AG09309 (cell line): ENCODE measurements around the gene SRRM5.

ENCODE experiments used
- DNase-seq: peaks from one replicate; pipeline ENCODE4 v3.0.0-alpha.2; 2010; ENCODE audit warnings: low read depth
- H3K4me3 ChIP-seq: 2 replicates; pipeline ENCODE4 v1.5.1; 2011; ENCODE audit warnings: mild to moderate bottlenecking, low read depth, low read length, moderate library complexity; ENCODE audit not compliant: control insufficient read depth
- CTCF ChIP-seq: IDR thresholded peaks from 2 replicates; pipeline ENCODE4 v1.5.1; 2011; ENCODE audit warnings: mild to moderate bottlenecking, low read depth, low read length, inconsistent platforms; ENCODE audit not compliant: insufficient read depth, control insufficient read depth; ENCODE audit errors: missing control alignments

Gene SRRM5

GRCh38 chr19:43656436-43656835, 44.5 kb downstream of the SRRM5 start:
- no peak for TF ChIP-seq CTCF
- H3K4me3 ChIP-seq: no peak overlapping the region
- no peak for DNase-seq

GRCh38 chr19:43658001-43658400, 46.1 kb downstream of the SRRM5 start:
- no peak overlapping the region for H3K4me3 ChIP-seq
- no peak for DNase-seq
- TF ChIP-seq CTCF: no peak

DNA sequence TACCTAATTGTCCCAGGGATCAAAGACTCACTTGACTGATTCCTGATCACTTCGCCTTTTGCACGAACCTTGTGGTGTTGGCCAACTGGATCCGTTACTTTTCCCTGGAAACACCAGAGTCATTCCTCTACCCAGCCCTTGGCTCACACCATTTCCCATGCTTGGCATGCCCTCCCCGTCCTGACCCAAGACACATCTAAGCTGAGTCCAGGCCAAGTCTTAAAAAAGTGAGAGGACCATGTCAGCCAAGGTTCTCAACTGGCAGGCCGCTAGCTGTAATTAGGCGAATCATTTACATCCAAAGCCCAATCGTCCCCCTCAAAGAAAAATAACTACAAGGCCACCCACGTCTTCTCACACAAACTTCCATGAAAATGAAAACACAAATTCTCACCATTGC, 46.6 kb downstream of the SRRM5 start:
- DNase-seq: no peak
- no peak for TF ChIP-seq CTCF

GRCh38 chr19:43660301-43660970, 48.5 kb downstream of the SRRM5 start:
- no peak for TF ChIP-seq CTCF

More for the DNA sequence above, 46.6 kb downstream of the SRRM5 start:
- no peak overlapping the region for H3K4me3 ChIP-seq

GRCh38 chr19:43660971-43661360, 49.1 kb downstream of the SRRM5 start:
- no peak for TF ChIP-seq CTCF
- no peak for DNase-seq
- H3K4me3 ChIP-seq: no peak overlapping the region

More at GRCh38 chr19:43660301-43660970, 48.5 kb downstream of the SRRM5 start:
- no peak overlapping the region for H3K4me3 ChIP-seq
- no peak for DNase-seq

DNA sequence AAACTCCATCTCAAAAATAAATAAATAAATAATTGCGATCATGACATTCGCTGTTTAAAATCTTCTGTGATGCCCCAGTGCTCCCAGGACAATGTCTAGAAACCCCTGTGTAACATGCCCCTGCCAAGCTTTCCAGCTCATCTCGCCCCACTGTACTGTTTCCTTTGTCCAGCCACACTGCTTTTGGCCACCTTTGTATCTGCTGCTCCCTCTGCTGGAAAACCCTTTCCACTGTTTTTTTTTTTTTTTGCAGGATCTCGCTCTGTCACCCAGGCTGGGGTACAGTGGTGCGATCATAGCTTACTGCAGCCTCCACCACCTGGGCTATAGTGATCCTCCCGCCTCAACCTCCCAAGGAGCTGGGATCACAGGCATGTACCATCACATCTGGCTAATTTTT, 50.6 kb downstream of the SRRM5 start:
- peak; percentile 45 for TF ChIP-seq CTCF
- no peak overlapping the region for H3K4me3 ChIP-seq
- no peak for DNase-seq
